HG02588 (cell line): ENCODE measurements around the gene SH3PXD2A.
"Not testable (repeated sequence)": the region's sequence is repeated elsewhere in the genome, so short reads cannot be mapped to it uniquely, and the experiment has no call there.

Experiments used
- ATAC-seq: cut with Tn5 transposase; IDR thresholded peaks from one replicate; pipeline ENCODE4 v1.9.1; 2021; ENCODE audit warnings: mild to moderate bottlenecking, moderate library complexity; ENCODE audit not compliant: unreplicated experiment

The SH3PXD2A gene

GRCh38 chr10:103814626-103815370 lies 40.6 kb downstream of the SH3PXD2A start:
- no peak for ATAC-seq

- no peak for ATAC-seq
Observed at GRCh38 chr10:103814105-103814504, 41.3 kb downstream of the SH3PXD2A start.

DNA sequence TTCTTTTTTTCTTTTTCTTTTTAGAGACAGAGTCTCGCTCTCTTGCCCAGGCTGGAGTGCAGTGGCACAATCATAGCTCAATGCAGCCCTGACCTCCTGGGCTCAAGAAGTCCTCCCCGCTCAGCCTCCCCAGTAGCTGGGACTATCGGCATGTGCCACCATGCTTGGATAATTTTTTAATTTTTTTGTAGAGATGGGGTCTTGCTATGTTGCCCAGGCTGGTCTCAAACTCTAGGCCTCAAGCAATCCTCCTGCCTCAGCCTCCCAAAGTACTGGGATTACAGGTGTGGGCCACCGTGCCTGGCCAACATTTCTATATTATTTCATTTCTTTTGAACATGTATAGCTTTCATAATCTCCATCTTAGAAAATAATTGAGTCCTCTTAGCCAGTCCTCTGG lies 42.1 kb downstream of the SH3PXD2A start:
- ATAC-seq = not testable (repeated sequence)

DNA sequence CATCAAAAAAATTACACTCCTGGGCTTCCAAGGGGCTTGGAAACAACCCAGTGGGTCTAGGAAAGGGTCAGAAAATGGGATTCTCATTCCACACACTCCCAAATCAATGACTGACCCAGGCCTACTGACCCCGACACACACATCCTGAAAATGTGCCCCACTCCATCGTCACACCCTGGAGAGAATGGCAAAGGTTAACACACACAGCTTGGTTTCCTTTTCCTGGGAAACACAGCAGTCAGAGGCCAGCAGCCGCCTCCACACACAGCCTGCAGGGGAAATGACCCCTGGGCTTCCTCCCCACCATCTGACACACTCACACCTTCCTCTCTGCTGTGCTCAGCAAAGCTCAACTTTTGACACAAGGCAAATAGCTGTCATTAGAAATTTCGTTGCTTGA lies 42.9 kb downstream of the SH3PXD2A start:
- ATAC-seq = no peak

DNA sequence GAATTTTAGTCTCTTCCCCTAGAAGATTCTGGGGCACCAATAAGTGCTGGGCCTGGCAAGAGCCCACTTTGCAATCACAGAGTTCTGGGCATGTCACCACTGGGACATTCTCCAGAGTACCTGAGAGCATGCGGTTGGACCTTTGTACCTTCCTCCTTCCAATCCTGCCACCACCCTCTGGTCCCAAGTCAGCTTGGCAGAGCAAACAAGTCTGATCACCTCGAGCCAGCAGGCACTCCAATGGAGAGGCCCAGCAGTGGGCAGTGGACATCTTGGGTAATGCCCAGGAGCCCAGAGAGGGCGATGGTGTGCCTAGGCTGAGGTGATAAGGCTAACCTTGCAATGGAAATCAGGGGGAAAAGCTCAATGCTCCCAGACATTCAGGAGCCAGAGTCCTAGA lies 43.4 kb downstream of the SH3PXD2A start:
- no peak for ATAC-seq

- no peak for ATAC-seq
Observed at GRCh38 chr10:103811463-103811862, 43.9 kb downstream of the SH3PXD2A start.

- no peak for ATAC-seq
Observed at GRCh38 chr10:103808780-103809179, 46.6 kb downstream of the SH3PXD2A start.

- ATAC-seq = no peak
Observed at GRCh38 chr10:103807996-103808395, 47.4 kb downstream of the SH3PXD2A start.

DNA sequence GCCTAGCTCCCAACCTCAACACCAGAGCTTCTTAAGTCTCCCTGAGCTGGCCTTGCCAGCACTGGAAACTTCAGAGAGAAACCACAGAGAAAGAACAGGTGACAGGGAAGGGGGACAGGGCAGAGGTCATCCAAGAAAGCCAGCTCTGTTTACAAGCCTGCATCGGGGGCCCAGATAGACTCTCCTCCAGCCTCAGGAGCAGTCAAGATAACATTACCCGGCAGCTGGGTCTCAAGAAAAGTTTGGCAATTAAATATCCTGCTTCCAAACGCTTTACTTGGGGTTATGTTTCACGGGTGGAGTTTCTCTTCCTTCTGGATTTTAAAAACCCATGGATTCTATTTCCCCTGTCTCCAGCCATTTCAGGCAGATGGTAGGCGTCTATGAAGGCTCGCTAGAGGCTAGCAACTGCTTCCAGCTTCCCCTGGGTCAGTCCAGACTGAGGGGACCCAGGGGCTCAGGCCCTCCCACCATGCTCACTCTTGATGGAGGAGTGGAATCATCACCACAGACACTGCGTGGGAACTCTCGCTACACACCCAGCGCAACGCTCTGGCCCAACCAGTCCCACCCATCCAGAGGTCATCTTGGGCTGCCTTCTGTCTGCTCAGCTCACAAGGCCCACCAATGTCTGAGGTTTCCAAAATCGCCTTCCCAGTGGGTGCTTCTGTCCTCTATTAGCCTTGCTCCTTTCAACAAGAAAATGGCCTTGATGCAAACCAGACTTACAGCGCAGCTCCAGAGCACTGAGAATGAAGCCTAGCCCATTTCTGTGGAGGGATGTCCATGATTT lies 48.8 kb downstream of the SH3PXD2A start:
- no peak for ATAC-seq

DNA sequence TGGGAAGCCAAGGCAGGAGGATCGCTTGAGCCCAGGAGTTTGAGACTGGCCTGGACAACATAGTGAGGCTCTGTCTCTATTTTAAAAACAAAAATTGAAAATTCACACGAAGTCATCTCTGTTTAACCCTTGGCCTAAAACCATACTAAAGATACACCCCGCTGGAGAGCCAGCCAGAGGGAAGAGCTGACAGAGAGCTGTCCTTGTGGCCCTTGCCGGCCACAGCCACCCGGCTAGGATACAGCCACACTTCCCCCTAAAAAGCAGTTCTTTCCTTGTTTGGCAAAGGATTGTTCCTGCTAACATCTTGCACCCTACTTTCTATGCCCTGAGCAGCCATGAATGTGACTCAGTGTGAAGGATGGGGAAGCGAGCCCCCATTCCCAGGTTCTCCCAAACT lies 49.6 kb downstream of the SH3PXD2A start:
- no peak for ATAC-seq

- no peak for ATAC-seq
Observed at GRCh38 chr10:103804871-103805270, 50.5 kb downstream of the SH3PXD2A start.

DNA sequence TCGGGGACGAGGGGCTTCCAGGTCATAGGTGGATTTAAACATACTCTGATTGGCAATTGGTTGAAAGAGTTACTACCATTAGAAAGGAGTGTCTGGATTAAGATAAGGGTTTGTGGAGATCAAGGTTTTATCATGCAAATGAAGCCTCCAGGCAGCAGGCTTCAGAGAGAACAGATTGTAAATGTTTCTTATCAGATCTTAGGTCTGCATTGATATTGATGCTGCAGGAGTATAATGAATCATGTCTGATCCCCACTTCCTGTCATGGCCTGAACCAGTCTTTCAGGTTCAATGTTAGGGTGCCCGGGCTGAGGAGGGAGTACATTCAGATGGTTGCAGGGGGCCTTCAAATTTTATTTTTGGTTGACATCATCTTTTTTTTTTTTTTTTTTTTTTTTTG lies 51.4 kb downstream of the SH3PXD2A start:
- no peak for ATAC-seq

GRCh38 chr10:103802637-103803353 lies 52.6 kb downstream of the SH3PXD2A start:
- ATAC-seq = no peak

GRCh38 chr10:103802081-103802480 lies 53.3 kb downstream of the SH3PXD2A start:
- ATAC-seq = no peak

DNA sequence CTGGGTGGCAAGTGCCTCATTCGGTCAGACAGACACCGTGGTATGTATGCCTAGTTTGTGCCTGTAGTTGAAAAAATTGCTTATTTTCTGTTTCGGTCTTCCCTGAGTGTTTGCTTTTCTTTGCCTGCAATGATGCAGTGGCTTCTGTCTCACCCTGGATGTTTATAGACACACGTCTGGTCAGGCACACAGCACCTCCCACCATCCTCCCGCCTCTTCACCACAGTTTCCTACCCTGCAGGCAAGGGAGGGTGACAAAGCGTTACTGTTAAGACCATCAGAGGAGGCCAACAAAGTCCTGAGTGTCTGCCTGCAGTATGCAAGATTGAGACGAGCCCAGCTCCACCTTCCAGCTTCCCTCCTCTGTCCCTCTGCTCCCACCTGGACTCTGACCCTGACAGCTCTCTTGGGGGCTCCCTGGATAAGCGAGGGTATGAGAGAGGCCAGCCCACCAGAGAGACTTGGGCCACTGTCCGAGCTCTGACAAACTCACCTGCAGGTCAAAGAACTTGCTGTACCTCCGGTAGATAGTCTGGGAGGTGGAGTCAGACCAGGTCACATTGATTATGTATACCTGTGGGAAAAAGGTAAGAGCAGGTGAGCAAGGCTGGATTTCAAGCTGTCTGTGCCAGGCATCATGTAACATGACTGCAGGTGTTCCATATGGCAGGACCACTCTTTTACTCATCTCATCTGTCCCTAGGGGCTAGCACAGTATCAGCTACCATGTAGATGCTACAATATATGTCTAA lies 54.4 kb downstream of the SH3PXD2A start:
- ATAC-seq = peak; percentile 90

- no peak for ATAC-seq
Observed at GRCh38 chr10:103800089-103800488, 55.3 kb downstream of the SH3PXD2A start.

DNA sequence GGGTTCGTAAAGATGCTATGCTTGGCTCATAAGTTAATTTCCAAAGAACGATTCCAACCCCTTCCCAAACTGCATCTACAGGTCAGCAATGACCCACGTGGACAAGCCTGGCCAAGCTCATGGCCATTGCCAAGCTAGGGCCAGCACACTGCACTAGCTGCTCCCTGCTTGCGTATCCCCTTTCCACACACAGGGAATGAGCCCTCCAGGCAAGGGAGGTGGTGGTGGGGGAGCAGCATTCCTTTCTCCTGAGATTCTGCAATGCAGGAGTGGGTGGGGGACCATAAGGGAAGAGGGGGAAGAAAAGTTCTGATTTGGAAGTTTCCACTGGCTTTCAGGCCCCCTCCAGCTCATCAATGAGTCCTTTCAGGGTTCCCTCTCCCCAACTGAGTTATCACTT lies 56.0 kb downstream of the SH3PXD2A start:
- ATAC-seq = no peak

DNA sequence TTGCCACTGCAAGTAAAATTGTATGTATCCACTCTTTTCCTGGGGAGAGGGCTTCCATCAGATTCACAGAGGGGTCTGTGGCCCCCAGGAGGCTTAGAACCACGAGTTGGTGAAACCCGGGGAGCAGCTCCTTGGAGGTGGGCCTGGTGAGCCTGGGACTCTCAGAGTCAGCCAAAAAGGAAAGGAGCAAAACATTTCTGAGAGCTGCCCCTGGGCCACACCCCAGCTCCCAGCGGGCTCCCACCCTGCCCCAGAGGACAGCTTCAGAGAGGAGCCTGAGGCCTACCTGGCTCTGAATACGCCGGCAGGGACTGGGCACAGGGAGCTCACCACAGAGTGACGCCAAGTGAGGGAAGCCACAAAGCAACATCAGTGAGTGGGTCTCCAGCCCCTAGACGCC lies 56.9 kb downstream of the SH3PXD2A start:
- ATAC-seq = no peak

GRCh38 chr10:103797857-103798256 lies 57.5 kb downstream of the SH3PXD2A start:
- no peak for ATAC-seq

DNA sequence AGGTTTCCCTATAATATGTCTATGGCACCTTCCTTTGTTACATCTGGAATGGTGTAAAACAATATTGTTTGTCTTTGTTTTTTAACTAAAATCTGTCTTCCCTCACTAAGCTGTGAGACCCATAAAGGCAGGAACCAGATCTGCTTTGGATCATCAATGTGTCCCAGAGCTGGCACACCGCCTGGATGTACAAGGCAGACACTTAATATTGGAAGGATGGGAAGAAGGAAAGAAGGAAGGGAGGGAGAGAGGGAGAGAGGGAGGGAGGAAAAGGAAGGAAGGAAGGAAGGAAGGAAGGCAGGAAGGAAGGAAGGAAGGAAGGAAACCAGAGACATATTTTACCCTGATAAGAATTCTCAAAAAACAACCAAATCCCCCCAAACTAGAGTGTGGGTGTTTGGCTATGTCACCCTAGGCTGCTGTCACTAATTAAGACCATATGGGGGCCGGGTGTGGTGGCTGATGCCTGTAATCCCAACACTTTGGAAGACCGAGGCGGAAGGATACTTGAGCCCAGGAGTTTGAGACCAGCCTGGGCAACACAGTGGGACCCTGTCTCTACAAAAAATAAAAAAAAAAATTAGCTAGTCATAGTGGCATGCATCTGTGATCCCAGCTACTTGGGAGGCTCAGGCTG lies 59.6 kb downstream of the SH3PXD2A start:
- ATAC-seq = no peak
